Cardiac muscle cell (in vitro differentiated cells and primary cell): ENCODE results near the gene MAPRE3. TPM values are rescaled to one million over a fixed set of nuclear protein-coding genes. Genes with fewer than 3 reads are reported as not detected.

ENCODE experiments used
- DNase-seq, 2 donors: peaks; one replicate each; pipeline versions ENCODE4 v3.0.0 to v3.0.0-alpha.2; 2010 to 2017; ENCODE audit warnings: low read depth in 1 of 2, low spot score in 1 of 2
- H3K27ac ChIP-seq: fragments of 200-600 bp; sonication (generic); 2 replicates; pipeline ENCODE4 v1.5.1; 2016
- H3K27me3 ChIP-seq: fragments of 200-600 bp; sonication (generic); 2 replicates; pipeline ENCODE4 v1.6.0; 2016; ENCODE audit warnings: control low read depth
- H3K36me3 ChIP-seq: fragments of 200-600 bp; sonication (generic); 2 replicates; pipeline ENCODE4 v1.5.1; 2016; ENCODE audit warnings: control low read depth
- H3K4me1 ChIP-seq: fragments of 200-600 bp; sonication (generic); 2 replicates; pipeline ENCODE4 v1.8.1; 2017; ENCODE audit warnings: low read depth, mild to moderate bottlenecking, mixed run types
- H3K4me3 ChIP-seq: fragments of 200-600 bp; sonication (generic); 2 replicates; pipeline ENCODE4 v1.5.1; 2016; ENCODE audit warnings: mild to moderate bottlenecking
- H3K9me3 ChIP-seq: fragments of 200-600 bp; sonication (generic); 2 replicates; pipeline ENCODE4 v1.5.1; 2017; ENCODE audit warnings: low read depth, mild to moderate bottlenecking, control low read depth
- polyA plus RNA-seq: library from polyadenylated mRNA; unstranded; fragments of >200 nt; fragmentation: Nextera tagmentation; extraction: Ambion mirVana; gene quantifications from 2 replicates; pipeline ENCODE4 v1.2.1, GENCODE V29; 2016
- total RNA-seq: library from RNA; depleted of rRNA; stranded (reverse); fragments of >200 nt; gene quantifications from 2 replicates; pipeline ENCODE4 v1.2.3, GENCODE V29; 2016
- TF ChIP-seq, protein P1 (sequence below): IDR thresholded peaks from 2 replicates; pipeline ENCODE4 v1.5.1; 2012; ENCODE audit warnings: low read depth, mild to moderate bottlenecking, low read length

The MAPRE3 gene
- total and polyA plus RNA-seq, 2 experiments from 2014 or later: 143 to 212 TPM

DNA sequence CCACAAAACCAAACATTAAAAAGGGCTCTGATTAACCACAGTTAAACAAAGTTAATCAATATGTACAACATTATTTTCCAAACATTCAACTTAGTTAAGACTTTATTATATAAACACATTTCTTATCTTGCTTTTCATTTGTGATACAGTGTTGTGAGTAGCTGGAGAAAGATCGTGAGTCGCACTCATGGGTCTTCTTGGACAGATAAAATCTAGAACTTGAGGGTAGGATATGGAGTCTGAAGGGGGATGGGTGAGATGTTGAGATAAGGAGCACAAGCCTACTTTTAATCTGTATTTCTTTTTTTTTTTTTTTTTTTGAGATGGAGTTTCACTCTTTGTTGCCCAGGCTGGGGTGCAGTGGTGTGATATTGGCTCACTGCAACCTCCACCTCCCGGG, 39.7 kb downstream of the MAPRE3 start:
- Histone ChIP-seq H3K27me3 (no peaks in the 10 kb centered on the region), H3K27ac (peak overlapping the region; percentile 91), H3K4me1 (peaks cover 45% of the 10 kb centered on the region), H3K4me3 (no peak overlapping the region), H3K36me3 (no peaks in the 10 kb centered on the region), H3K9me3 (no peaks in the 10 kb centered on the region)
- TF ChIP-seq, protein P1, sequence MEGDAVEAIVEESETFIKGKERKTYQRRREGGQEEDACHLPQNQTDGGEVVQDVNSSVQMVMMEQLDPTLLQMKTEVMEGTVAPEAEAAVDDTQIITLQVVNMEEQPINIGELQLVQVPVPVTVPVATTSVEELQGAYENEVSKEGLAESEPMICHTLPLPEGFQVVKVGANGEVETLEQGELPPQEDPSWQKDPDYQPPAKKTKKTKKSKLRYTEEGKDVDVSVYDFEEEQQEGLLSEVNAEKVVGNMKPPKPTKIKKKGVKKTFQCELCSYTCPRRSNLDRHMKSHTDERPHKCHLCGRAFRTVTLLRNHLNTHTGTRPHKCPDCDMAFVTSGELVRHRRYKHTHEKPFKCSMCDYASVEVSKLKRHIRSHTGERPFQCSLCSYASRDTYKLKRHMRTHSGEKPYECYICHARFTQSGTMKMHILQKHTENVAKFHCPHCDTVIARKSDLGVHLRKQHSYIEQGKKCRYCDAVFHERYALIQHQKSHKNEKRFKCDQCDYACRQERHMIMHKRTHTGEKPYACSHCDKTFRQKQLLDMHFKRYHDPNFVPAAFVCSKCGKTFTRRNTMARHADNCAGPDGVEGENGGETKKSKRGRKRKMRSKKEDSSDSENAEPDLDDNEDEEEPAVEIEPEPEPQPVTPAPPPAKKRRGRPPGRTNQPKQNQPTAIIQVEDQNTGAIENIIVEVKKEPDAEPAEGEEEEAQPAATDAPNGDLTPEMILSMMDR: no peak
- no peak for DNase-seq

DNA sequence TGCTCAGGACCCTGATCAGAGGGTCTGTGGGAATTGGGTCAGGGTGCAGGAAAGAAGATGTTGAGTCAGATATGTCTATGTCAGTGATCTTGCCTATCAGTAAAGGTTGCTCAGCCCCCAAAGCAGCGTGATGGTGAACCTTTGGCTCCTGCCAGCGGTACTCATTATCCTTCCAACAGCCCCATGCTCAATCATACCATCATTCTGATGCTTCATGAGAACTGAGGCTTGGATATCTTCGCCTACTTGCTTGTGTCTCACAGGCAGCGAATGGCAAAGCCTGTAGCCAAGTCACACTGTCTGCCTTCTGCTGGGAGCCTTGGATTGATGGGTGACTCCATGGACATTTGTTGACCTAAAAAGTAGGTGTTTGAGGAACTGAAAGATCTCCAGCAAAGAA, 43.3 kb downstream of the MAPRE3 start:
- H3K4me1 ChIP-seq: peaks cover 32% of the 10 kb centered on the region
- no peaks in the 10 kb centered on the region for H3K9me3 ChIP-seq
- no peak overlapping the region for H3K4me3 ChIP-seq
- no peaks in the 10 kb centered on the region for H3K27me3 ChIP-seq
- TF ChIP-seq, protein P1: no peak
- no peaks in the 10 kb centered on the region for H3K36me3 ChIP-seq
- no peak for DNase-seq
- H3K27ac ChIP-seq: no peak overlapping the region

DNA sequence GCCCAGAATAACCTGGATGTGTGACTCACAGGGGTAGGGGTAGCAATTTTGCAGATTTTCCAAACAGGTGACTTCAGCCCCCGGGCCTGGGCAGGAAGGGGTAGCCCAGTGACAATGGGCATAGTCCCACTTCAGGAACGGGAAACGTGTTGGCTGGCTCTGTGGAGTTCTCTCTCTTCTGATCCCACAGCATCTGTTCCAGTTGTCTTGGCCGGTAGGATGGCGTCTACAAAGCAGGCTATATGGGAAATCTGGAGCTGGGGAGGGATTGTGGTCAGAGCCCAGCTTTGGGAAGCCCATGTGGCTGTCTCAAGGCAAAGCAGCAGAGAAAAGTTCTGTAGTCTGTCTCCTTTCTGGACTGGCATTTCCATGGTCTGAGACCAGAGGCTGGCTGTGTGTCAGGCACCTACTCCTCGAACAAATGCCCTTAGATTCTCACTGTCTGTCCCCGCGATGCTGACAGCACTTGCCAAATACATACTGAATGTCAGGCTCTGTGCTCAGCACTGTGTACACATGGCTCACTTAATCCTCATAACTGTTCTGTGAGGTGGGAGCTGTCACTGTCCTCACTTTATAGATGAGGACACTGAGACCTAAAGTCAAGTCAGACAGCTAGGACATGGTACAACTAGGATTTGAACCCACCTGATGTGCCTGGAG, 44.5 kb downstream of the MAPRE3 start:
- no peaks in the 10 kb centered on the region for H3K36me3 ChIP-seq
- H3K4me1 ChIP-seq: peaks cover 24% of the 10 kb centered on the region
- peak overlapping the region; percentile 38 for H3K27ac ChIP-seq
- no peak overlapping the region for H3K4me3 ChIP-seq
- no peaks in the 10 kb centered on the region for H3K27me3 ChIP-seq
- TF ChIP-seq, protein P1: no peak
- DNase-seq: no peak
- H3K9me3 ChIP-seq: no peaks in the 10 kb centered on the region

DNA sequence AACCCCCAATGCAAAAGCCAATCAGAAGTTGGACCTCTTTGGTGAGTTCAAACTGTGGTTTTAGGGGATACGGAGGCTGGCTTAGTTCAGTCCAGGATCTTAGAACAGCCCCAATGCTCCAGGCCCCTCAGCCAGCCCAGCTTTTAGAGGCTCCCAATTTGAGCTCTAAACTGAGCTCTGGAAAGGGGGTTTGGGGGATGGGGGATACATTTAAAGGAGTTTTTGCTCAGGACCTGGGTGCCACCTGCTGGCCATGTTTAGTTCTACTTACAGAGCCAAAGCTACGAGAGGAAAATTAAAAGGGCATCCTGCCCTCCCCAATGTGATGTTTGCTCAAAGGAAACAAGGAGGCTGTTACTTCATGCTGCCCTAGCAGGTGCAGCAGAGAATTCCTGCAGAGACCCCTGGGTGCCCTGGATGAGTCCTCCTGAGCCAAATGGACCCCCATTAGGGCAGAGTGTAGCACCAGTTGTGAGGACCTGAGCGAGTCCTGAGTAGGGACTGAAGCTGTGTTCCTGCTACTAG, 46.4 kb downstream of the MAPRE3 start:
- Histone ChIP-seq H3K27me3 (no peaks in the 10 kb centered on the region), H3K27ac (no peak overlapping the region), H3K4me3 (no peak overlapping the region), H3K4me1 (peaks cover 32% of the 10 kb centered on the region), H3K36me3 (no peaks in the 10 kb centered on the region), H3K9me3 (no peaks in the 10 kb centered on the region)
- DNase-seq: peak; percentile 82 to 91
- TF ChIP-seq, protein P1: peak; percentile 69

DNA sequence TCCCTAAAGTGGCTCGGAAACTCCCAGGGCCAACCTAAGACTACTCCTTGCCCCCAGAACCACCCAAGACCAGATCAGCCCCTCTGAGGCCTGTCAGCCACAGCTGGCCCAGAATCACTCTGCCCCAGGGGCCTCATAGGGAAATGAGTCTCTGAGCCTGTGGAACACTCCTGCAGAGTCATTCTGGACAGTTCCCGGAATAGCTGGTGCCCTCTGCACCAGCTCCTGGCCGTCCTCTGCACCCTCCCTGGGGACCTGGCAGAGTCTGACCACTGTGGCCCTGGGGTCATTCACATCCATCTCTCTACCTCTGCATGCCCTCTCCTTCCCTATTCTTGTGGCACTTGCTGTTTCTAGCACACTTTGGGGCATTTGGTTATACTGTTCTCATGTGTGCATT, 47.7 kb downstream of the MAPRE3 start:
- no peaks in the 10 kb centered on the region for H3K27me3 ChIP-seq
- DNase-seq: peak in 1 of 2 donors; percentile 23
- no peak overlapping the region for H3K4me3 ChIP-seq
- H3K4me1 ChIP-seq: peaks cover 30% of the 10 kb centered on the region
- H3K9me3 ChIP-seq: no peaks in the 10 kb centered on the region
- peaks cover 10% of the 10 kb centered on the region for H3K36me3 ChIP-seq
- peak overlapping the region; percentile 32 for H3K27ac ChIP-seq
- TF ChIP-seq, protein P1: no peak
